HFFc6 (cell line): Measurements from ENCODE around the gene SLF2. TPM values are rescaled to one million over a fixed set of nuclear protein-coding genes. Genes with fewer than 3 reads are reported as not detected.

Experiments used
- DNase-seq: peaks from one replicate; pipeline ENCODE4 v3.0.0-alpha.2; 2018
- H3K27ac Mint-ChIP-seq: 2 replicates; pipeline ENCODE4 v1.8.0; 2020; ENCODE audit warnings: mild to moderate bottlenecking, mixed read lengths
- H3K27me3 Mint-ChIP-seq: 2 replicates; pipeline ENCODE4 v1.8.0; 2021; ENCODE audit warnings: mild to moderate bottlenecking, moderate library complexity, mixed read lengths; ENCODE audit not compliant: insufficient read depth
- H3K36me3 Mint-ChIP-seq: 2 replicates; pipeline ENCODE4 v1.8.0; 2021; ENCODE audit warnings: low read depth, mixed read lengths
- H3K4me1 Mint-ChIP-seq: 2 replicates; pipeline ENCODE4 v1.8.0; 2020; ENCODE audit warnings: low read depth, mixed read lengths
- H3K4me3 Mint-ChIP-seq: 2 replicates; pipeline ENCODE4 v1.8.0; 2020; ENCODE audit warnings: mild to moderate bottlenecking, moderate library complexity, mixed read lengths
- H3K9me3 Mint-ChIP-seq: 2 replicates; pipeline ENCODE4 v1.8.0; 2020; ENCODE audit warnings: mild to moderate bottlenecking, mixed read lengths
- CTCF ChIP-seq: fragments of 200-600 bp; sonication (generic); IDR thresholded peaks from 2 replicates; pipeline ENCODE4 v1.5.0; 2021; ENCODE audit warnings: antibody characterized with exemption, mild to moderate bottlenecking
- total RNA-seq, 6 experiments: library from RNA; stranded (reverse); fragmentation: NEBNext Ultra II Directional; extraction: Animal tissue kit (Norgen Biotek cat#: 25700); gene quantifications; 2 replicates in 1 of 6; 3 replicates in 5 of 6; pipeline ENCODE4 v1.2.3, GENCODE V29; 2021

SLF2 gene
- total RNA-seq, 6 experiments from 2014 or later, result 15.8 to 23.2 (median 20.9) TPM

DNA sequence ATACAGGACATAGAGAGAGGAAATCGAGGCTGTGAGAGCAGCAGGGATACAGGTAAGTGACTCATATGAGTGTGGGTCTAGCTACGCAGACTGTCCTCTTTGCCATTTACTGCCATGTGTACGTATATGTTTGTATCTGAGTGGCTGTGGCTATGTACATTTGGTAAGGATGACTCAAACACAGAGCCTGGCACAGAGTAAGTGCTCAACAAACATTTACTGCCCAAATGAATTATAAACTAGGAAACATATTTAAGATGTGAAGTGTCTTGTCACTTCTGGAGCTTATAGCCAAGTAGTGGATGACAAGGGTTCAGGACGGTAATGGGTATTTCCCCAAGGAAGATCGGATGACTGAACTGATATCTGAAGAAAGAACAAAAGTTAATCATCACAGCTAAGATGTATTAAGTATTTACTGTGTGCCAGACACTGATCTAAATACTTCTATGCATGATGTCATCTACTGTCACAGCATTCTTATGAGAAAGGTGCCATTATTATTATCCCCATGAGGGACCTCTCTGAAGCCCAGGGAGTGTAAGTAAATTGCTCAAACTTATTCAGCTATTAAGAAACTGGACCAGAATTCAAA, 68.5 kb downstream of the SLF2 start:
- H3K36me3 Mint-ChIP-seq, result no peaks in the 10 kb centered on the region
- H3K4me3 Mint-ChIP-seq, result no peak overlapping the region
- no peaks in the 10 kb centered on the region; the same call in 1 of the 2 replicates for H3K27me3 Mint-ChIP-seq
- H3K9me3 Mint-ChIP-seq, result no peaks in the 10 kb centered on the region
- H3K4me1 Mint-ChIP-seq, result peaks cover 9% of the 10 kb centered on the region
- DNase-seq, result no peak
- H3K27ac Mint-ChIP-seq, result no peak overlapping the region
- no peak for TF ChIP-seq CTCF

- H3K9me3 Mint-ChIP-seq, result no peaks in the 10 kb centered on the region
- no peak overlapping the region for H3K27ac Mint-ChIP-seq
- no peaks in the 10 kb centered on the region; the same call in 1 of the 2 replicates for H3K27me3 Mint-ChIP-seq
- no peak for TF ChIP-seq CTCF
- H3K36me3 Mint-ChIP-seq, result peaks cover 9% of the 10 kb centered on the region
- DNase-seq, result no peak
- peaks cover 21% of the 10 kb centered on the region for H3K4me1 Mint-ChIP-seq
- no peak overlapping the region for H3K4me3 Mint-ChIP-seq
Observed at GRCh38 chr10:100982916-100983830, 70.4 kb downstream of the SLF2 start.

GRCh38 chr10:100983868-100984671, 71.3 kb downstream of the SLF2 start:
- Mint-ChIP-seq H3K4me3 (no peak overlapping the region), H3K9me3 (no peaks in the 10 kb centered on the region), H3K27ac (no peak overlapping the region), H3K36me3 (peaks cover 9% of the 10 kb centered on the region), H3K27me3 (no peaks in the 10 kb centered on the region; the same call in 1 of the 2 replicates), H3K4me1 (peaks cover 23% of the 10 kb centered on the region)
- no peak for DNase-seq
- no peak for TF ChIP-seq CTCF

DNA sequence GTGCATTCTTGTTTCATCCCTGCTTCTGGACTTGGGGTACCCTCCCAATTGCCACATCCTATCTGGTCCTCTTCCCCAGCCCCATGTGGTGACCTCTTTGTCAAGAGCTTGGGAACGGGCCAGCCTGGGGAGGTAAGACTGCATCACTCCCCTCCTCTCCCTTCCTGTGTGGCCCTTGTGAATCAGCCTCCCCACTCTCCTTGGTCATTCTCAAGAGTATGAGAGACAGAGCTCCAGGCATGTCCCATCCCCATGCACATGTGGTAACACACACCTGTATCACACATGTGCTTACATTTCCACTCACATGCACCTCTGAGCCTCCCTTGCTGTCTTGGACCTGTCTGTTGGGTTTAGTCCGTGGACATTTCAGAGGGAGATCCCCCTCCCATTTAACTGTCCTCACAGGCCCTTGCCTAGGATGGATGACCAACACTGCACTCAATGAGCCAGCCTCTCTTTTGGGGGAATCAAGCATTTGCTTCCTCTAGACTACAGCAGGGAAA, 72.0 kb downstream of the SLF2 start:
- H3K27ac Mint-ChIP-seq, result no peak overlapping the region; the same call in 1 of the 2 replicates

More for the DNA sequence above, 72.0 kb downstream of the SLF2 start:
- no peak for TF ChIP-seq CTCF
- no peak overlapping the region; the same call in 1 of the 2 replicates for H3K4me3 Mint-ChIP-seq
- no peaks in the 10 kb centered on the region for H3K9me3 Mint-ChIP-seq
- no peaks in the 10 kb centered on the region; the same call in 1 of the 2 replicates for H3K27me3 Mint-ChIP-seq
- peaks cover 9% of the 10 kb centered on the region for H3K36me3 Mint-ChIP-seq
- peaks cover 23% of the 10 kb centered on the region for H3K4me1 Mint-ChIP-seq
- DNase-seq, result no peak
